ENCODE data around the gene GBF1.
A peak's percentile ranks its signal among the peaks of the same experiment; 100 is the strongest.
"Not testable (repeated sequence)": the region's sequence is repeated elsewhere in the genome, so short reads cannot be mapped to it uniquely, and the experiment has no call there.

GBF1 gene

DNA sequence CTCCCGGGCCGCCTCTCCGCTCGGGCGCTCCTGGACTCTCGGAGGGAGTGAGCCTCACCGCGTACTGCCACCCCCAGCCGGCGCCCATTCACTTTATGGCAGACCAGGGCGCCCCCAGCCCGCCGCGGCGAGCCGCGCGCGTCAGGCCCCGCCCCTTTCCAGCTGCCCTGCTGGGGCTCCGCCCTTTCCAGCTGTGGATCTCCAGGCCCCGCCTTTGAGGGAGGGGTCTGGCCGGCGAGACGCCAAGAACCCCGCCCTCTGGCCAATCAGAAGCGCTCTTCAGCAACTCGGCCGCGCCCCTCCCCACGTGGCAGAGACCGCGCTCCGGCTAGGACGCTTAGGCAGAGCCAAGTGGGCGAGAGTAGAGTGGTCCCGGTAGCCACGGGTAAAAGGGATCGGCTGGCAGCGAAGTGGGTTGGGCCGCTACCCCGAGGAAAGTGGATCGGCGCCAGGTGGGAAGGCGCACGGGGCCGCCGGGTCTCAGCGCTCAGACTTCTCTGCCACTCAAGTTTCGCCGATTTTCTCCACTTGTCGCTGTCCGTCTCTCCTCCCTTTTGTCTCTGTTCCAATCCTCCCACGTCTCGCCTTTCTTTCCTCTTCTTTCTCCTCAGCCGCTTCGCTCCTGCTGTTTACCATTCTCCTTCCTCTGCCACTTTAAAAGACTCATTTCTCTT is 3.8 kb upstream of the GBF1 start, which contains the start of gene PITX3:
PITX3 (minus strand) TSS at position 69 of the 674 bp plus-strand sequence. CDS start 9,432 bp downstream, outside the sequence.
- in situ Hi-C loops (cut with MboI; ENCODE audit: low pct_unique_long_range_greater_than_20kb, low sequenced_read_pairs, unreplicated experiment), result loop anchor here (25.0 kb wide), 1 partner anchor 346 kb away; no protein-coding TSS in a partner anchor
- DNase-seq (ENCODE audit: low spot score), result peak; percentile 99
- TF ChIP-seq, protein P1, sequence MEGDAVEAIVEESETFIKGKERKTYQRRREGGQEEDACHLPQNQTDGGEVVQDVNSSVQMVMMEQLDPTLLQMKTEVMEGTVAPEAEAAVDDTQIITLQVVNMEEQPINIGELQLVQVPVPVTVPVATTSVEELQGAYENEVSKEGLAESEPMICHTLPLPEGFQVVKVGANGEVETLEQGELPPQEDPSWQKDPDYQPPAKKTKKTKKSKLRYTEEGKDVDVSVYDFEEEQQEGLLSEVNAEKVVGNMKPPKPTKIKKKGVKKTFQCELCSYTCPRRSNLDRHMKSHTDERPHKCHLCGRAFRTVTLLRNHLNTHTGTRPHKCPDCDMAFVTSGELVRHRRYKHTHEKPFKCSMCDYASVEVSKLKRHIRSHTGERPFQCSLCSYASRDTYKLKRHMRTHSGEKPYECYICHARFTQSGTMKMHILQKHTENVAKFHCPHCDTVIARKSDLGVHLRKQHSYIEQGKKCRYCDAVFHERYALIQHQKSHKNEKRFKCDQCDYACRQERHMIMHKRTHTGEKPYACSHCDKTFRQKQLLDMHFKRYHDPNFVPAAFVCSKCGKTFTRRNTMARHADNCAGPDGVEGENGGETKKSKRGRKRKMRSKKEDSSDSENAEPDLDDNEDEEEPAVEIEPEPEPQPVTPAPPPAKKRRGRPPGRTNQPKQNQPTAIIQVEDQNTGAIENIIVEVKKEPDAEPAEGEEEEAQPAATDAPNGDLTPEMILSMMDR (IDR thresholded peaks at IDR 0.05; ENCODE audit: extremely low read depth, insufficient read depth, missing control alignments), result no peak

DNA sequence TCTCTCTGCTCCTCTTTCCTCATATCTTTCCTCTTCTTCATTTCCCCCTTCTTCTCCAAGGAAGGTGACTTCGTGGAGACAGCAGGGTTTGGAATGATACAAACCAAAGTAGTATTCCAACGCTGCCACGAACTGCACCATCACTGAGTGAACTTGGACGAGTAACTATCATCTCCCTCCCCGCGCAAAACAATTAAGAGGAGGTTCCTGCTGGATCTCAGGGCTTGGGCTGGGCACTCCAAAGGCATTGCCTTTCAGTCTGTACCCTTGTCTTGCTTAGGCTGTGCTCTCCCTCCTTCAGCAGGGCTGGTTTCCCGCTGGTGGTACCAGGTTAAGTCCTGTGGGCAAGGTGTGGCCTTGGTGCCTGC is 3.2 kb upstream of the GBF1 start:
- in situ Hi-C loops (cut with MboI; ENCODE audit: low pct_unique_long_range_greater_than_20kb, low sequenced_read_pairs, unreplicated experiment), result loop anchor here (25.0 kb wide), 1 partner anchor 345 kb away; no protein-coding TSS in a partner anchor
- no peak for DNase-seq (ENCODE audit: low spot score)
- TF ChIP-seq, protein P1 (IDR thresholded peaks at IDR 0.05; ENCODE audit: extremely low read depth, insufficient read depth, missing control alignments), result no peak

DNA sequence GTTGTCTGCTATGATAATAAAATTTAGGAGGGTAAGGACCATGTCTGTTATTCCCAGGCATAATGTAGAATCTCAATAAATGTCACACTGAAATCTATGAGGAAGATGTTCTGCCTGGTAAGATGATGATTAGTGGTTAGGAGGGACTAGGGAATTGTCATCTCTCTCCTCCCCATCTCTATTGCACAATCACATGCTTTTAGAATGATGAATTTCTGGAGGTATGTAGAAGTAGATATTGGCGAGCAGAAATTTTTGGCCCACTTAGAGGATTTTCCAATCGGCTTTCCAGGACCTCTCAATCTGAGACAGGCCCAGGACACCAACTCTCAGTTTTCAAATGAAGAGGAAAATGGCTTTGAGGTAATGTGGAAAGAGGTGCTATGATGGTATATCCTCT is 2.0 kb upstream of the GBF1 start:
- no peak for DNase-seq (ENCODE audit: low spot score)
- TF ChIP-seq, protein P1 (IDR thresholded peaks at IDR 0.05; ENCODE audit: extremely low read depth, insufficient read depth, missing control alignments), result no peak
- in situ Hi-C loops (cut with MboI; ENCODE audit: low pct_unique_long_range_greater_than_20kb, low sequenced_read_pairs, unreplicated experiment), result loop anchor here (25.0 kb wide), 1 partner anchor 344 kb away; no protein-coding TSS in a partner anchor

- no peak for DNase-seq (ENCODE audit: low spot score)
- in situ Hi-C loops (cut with MboI; ENCODE audit: low pct_unique_long_range_greater_than_20kb, low sequenced_read_pairs, unreplicated experiment), result loop anchor here (25.0 kb wide), 1 partner anchor 341 kb away; no protein-coding TSS in a partner anchor
- TF ChIP-seq, protein P1 (IDR thresholded peaks at IDR 0.05; ENCODE audit: extremely low read depth, insufficient read depth, missing control alignments), result no peak
Observed at GRCh38 chr10:102245932-102246251, 560 bp downstream of the GBF1 start.

DNA sequence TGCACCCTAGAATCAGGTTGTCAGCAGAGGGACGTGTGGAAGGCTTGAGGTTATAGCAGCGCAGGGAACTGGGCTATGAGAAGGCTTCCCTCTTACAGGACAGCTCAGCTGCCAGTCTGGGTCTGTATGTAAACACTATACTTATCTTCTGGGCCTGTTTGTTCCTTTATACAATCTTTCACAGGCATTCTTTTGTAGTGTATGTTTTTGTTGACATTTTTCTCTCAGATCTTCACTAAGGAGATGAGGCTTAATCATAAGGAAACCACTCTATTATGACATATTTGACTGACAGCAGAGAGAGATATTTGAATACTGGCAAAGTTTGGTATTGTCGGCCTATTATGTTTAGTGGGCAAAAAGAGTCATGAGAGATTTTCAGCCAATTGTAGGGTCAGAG is 929 bp downstream of the GBF1 start:
- no peak for DNase-seq (ENCODE audit: low spot score)
- in situ Hi-C loops (cut with MboI; ENCODE audit: low pct_unique_long_range_greater_than_20kb, low sequenced_read_pairs, unreplicated experiment), result loop anchor here (25.0 kb wide), 1 partner anchor 341 kb away; no protein-coding TSS in a partner anchor
- TF ChIP-seq, protein P1 (IDR thresholded peaks at IDR 0.05; ENCODE audit: extremely low read depth, insufficient read depth, missing control alignments), result no peak

DNA sequence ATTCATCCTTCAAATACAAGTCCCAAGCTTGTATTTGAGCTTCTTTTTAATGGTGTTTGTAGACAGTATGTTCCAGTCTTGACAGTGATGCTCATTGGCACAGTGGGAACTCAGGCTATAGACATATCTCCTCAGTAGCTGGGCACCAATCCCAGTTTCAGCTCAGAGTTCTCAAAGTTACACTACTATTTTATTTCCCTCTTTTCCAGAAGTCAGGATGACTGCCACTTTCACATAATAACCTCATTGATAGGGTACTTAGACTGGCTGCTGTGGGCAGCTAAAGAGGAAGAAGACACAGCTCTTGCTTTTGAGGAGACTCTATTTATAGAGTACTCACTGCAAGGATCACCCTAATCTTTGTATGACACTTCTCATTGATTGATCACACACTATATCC is 2.4 kb downstream of the GBF1 start:
- DNase-seq (ENCODE audit: low spot score), result no peak
- in situ Hi-C loops (cut with MboI; ENCODE audit: low pct_unique_long_range_greater_than_20kb, low sequenced_read_pairs, unreplicated experiment), result loop anchor here (25.0 kb wide), 1 partner anchor 340 kb away; no protein-coding TSS in a partner anchor
- TF ChIP-seq, protein P1 (IDR thresholded peaks at IDR 0.05; ENCODE audit: extremely low read depth, insufficient read depth, missing control alignments), result no peak

DNA sequence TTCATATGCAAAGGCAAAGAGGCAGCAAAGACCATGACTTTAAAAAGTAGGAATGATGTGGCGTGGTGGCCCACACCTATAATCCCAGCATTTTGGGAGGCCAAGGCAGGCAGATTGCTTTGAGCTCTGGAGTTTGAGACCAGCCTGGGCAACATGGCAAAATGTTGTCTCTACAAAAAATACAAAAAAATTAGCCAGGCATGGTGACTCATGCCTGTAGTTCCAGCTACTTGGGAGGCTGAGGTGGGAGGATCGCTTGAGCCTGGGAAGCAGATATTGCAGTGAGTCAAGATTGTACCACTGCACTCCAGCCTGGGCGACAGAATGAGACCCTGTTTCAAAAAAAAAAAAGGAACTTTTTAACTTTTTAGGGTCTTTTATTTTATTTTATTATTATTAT is 7.2 kb downstream of the GBF1 start:
- DNase-seq (ENCODE audit: low spot score); in situ Hi-C loops (cut with MboI; ENCODE audit: low pct_unique_long_range_greater_than_20kb, low sequenced_read_pairs, unreplicated experiment): not testable (repeated sequence)

All from GM13977 (cell line).